ENCODE data around the gene BICD2.

BICD2 gene

DNA sequence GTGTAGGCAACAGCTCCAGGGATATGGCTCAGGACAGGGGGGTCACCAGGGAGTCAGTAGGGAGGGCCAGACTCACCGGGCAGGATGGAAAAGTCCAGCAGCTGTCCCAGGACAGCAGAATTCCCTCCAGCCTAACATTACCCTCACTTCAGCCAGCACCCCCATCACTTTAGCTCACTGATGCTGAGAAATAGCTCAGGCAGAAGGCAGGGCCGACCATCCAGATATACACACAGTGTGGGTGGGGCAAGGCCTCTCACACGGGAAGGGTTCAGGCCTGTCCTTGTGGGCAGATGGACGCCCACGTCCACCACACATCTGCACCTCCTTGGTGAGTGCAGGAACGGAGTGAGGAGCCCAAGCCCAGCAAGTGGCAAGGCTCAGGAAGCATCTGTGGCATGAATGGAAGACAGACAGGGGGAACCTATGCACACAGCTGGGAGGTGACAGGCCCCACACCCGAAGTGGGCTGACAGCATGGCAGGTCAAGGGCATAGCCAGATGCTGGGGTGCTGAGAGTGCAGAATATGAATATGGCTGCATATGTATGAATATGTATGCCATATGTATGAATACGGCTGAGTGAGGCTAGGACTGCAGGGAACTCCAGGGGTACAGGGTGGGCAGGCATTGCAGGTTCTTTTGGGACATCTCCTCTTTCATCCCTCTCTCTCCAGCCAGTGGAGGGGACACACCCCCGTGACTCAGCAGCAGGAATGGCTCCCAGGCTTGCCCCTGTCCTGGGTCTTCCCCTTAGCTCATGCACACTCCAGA, 17.0 kb downstream of the BICD2 start:
- DNase-seq (ENCODE audit: low read depth), result no peak

DNA sequence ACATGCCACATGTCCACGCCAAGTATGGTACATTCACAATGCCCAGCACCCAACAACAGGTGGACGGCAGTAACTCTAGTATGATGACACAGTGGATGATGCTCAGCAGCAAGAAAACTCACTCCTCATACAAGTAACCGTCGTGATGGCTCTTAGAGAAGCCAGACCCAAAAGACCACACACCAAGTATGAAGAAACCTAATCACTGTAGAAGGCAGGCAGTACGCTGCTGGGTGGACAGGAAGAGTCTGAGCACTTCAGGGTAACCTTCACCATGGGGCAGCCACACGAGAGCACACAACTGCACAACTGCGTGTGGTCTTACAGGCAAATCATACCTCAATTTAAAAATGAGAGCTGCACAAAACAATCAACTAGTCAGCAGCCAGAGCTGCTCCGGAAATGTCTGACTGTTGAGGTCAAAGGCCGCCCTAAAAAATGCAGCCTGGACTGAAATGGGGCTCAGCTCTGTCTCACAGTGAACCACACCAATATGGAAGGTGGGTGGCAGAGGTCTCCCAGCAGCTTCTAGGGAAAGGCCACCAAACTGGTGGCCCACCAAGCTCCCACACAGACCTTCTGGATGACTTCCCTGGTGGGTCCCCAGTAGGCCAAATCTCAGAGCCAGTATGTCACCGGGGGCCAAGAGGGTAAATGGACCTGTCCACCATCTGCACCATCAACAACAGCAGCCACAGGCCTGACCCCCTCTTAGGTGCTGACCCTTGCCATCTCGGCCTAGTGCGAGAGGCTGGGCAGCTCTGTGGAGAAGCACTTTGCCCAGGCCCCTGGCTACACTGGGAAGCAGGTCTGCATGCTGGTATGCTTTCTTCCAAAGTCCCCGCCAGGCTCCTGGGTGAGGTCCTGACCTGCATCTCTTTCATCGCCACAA, 17.8 kb downstream of the BICD2 start:
- DNase-seq (ENCODE audit: low read depth), result no peak

GRCh38 chr9:92745881-92746280, 18.8 kb downstream of the BICD2 start:
- DNase-seq (ENCODE audit: low read depth), result no peak

DNA sequence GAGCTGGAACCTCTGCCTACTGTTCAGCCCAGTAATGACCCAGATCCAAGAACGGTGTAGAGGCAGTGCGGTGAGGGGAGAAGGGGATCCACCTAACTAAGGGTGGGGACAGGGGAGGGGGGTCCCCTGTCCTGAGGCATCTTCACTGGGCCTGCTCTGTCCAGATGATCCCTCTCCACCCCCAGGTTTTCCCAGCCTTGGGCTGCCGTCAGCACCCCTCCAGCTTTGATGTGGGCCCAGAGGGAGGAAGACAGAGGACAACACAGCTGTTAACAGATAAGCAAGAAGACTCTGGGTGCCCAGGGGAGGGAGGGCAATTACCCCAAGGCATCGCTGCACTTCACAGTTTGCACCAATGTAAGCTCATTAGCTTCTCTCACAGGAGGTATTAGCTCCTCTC, 19.3 kb downstream of the BICD2 start:
- no peak for DNase-seq (ENCODE audit: low read depth)

DNA sequence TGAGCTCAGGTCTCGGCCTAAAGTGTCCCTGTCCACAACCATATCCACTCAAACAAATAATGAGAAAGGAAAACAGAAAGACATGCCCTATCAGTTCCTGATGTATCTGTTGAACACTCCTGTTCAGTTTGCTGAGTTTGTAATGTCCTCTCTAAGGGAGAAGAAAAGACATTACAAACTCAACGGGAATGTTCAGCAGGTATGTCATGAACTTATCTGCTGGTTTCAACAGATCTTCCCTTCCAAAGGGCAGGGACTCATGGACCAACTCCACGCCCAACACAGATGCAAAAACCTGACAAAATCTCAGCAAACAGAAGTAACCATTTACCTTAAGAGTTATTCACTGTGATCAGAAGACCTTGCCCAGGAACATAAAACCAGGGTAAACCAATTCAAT, 23.7 kb downstream of the BICD2 start:
- no peak for DNase-seq (ENCODE audit: low read depth)

- no peak for DNase-seq (ENCODE audit: low read depth)
Observed at GRCh38 chr9:92740446-92740961, 24.1 kb downstream of the BICD2 start.

GRCh38 chr9:92740009-92740408, 24.6 kb downstream of the BICD2 start:
- no peak for DNase-seq (ENCODE audit: low read depth)

DNA sequence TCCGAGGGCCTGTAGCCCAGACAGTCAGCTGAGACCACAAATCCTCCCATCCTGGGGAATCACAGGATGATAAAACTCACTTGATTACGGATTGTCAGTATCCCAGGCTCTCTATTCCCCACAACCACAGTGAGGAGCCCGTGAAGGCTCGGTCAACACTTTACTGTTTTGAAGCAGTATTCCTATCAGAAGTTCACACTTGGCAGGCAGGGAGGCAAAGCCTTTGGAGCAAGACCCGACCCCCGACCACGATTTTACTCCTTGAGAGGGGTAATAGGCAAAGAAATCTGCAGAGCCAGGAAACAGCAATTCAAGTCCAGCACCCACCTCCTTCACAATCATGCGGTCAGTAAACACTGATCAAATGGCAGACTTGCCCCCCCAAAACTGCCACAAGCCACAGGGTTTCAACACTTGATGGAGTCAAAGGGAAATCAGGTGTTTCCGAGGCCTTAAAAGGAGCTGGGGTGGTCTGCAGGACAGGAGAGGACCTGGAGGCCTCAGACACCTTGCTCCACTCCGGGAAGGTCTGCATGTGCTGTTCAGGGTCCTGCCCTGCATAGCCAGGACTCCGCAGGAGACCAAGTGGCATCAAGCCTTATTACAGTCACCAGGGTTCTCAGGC, 25.2 kb downstream of the BICD2 start:
- DNase-seq (ENCODE audit: low read depth), result no peak

DNA sequence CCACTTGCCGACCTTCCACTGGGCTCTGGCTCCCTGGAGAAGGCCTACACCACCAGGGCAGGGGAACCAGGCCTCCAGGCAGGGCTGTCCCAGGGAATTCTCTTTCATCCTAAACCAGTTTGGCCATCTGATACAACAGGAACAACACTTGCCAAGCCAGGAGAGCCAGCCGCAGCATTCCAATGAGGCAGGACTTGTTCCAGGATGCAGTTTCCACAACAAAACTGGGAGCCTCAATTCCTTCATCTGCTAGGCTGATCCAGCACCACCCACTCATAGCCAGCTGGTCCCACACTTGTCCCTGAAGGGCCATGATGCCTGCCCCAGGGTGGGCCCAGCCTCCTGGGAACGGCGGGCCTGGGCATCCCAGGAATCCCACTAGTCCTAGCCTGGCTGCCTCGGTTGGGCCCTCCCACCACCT, 26.0 kb downstream of the BICD2 start:
- DNase-seq (ENCODE audit: low read depth), result no peak

- DNase-seq (ENCODE audit: low read depth), result no peak
Observed at GRCh38 chr9:92737611-92738299, 26.9 kb downstream of the BICD2 start.

DNA sequence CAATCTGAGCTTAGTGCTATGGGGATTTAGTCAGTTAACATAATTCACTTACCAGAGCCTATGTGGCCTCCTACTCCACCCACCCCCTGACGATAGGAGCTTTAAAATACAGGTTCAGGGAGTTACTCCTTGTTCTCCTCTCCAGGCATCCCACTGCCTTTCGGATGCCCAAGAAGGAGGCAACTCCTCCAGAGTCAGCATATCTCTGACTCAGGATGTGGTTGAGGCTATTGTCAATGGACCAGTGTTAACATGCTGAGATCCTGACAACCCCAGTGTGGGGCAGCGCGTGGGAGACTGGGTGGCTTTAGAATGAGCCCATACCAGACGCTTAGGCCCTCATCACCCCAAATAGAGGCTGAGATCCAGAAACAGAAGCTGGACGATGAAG, 27.4 kb downstream of the BICD2 start:
- no peak for DNase-seq (ENCODE audit: low read depth)

DNA sequence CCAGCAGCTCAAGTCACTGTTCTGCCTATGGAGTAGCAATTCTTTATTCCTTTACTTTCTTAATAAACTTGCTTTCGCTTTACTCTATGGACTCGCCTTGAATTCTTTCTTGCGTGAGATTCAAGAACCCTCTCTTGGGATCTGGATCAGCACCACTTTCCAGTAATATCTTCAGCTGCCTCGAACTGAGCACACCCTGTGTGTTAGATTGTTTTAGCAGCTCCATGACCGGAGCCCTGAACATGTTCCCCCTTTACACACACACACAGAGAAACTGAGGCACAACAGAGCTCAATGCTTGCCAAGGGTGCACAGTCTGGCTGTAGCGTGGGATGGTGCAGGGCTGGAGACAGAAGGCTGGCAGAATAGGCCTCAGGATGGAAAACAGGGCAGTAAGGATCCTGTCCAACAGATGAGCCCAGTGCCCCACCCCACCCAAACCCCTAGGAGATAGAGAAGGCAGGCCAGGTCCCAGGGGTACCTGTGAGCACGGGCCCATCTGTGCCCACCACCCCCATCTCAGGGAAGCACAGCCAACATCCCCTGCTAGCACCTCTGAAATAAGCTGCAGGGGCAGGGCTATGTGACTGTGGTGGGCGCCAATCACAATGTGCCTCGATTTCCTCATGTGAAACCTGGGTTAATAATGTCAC, 27.9 kb downstream of the BICD2 start:
- DNase-seq (ENCODE audit: low read depth), result no peak

- DNase-seq (ENCODE audit: low read depth), result no peak
Observed at GRCh38 chr9:92735636-92736562, 28.7 kb downstream of the BICD2 start.

GRCh38 chr9:92734931-92735635, 29.6 kb downstream of the BICD2 start:
- DNase-seq (ENCODE audit: low read depth), result no peak

GRCh38 chr9:92730897-92731296, 33.7 kb downstream of the BICD2 start:
- no peak for DNase-seq (ENCODE audit: low read depth)

GRCh38 chr9:92729735-92730155, 34.9 kb downstream of the BICD2 start:
- no peak for DNase-seq (ENCODE audit: low read depth)

GRCh38 chr9:92728831-92729734, 35.5 kb downstream of the BICD2 start:
- no peak for DNase-seq (ENCODE audit: low read depth)
